ENCODE measurements around the gene PLCG1.

DNA sequence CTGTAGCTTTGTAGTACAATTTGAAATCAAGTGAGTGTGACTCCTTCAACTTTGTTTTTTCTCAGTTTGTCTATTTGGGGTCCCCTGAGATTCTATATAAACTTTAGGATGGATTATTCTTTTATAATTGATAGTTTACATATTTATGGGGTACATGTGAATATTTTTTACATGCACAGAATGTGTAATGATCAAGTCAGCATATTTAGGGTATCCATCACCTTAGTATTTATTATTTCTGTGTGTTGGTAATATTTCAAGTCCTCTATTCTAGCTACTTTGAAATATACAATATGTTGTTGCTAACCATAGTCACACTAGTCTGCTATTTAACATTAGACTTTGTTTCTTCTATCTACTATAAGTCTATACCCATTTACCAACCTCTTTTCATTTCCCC, 50.3 kb downstream of the PLCG1 start:
- TF ChIP-seq, protein P1, sequence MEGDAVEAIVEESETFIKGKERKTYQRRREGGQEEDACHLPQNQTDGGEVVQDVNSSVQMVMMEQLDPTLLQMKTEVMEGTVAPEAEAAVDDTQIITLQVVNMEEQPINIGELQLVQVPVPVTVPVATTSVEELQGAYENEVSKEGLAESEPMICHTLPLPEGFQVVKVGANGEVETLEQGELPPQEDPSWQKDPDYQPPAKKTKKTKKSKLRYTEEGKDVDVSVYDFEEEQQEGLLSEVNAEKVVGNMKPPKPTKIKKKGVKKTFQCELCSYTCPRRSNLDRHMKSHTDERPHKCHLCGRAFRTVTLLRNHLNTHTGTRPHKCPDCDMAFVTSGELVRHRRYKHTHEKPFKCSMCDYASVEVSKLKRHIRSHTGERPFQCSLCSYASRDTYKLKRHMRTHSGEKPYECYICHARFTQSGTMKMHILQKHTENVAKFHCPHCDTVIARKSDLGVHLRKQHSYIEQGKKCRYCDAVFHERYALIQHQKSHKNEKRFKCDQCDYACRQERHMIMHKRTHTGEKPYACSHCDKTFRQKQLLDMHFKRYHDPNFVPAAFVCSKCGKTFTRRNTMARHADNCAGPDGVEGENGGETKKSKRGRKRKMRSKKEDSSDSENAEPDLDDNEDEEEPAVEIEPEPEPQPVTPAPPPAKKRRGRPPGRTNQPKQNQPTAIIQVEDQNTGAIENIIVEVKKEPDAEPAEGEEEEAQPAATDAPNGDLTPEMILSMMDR (IDR thresholded peaks at IDR 0.05; ENCODE audit: low read depth, low read length, poor library complexity, severe bottlenecking): no peak
- no peak for TF ChIP-seq EZH2phosphoT487 (IDR thresholded peaks at IDR 0.05; ENCODE audit: borderline replicate concordance, low read length)

Data from DOHH2 (cell line).